ENCODE results near the gene OLFM1. TPM values are rescaled to one million over a fixed set of nuclear protein-coding genes. Genes with fewer than 3 reads are reported as not detected.
"Not testable (repeated sequence)": the region's sequence is repeated elsewhere in the genome, so short reads cannot be mapped to it uniquely, and the experiment has no call there.

Gene OLFM1
- total RNA-seq, 2 donors from 2014 or later = not detected

GRCh38 chr9:135160862-135161261 is 73.4 kb downstream of the OLFM1 start:
- H3K9me3 ChIP-seq (ENCODE audit: control insufficient read depth, low read length, poor library complexity, severe bottlenecking) = no peaks in the 10 kb centered on the region
- no peak overlapping the region for H3K4me3 Mint-ChIP-seq
- no peak overlapping the region for H3K27ac Mint-ChIP-seq
- DNase-seq (no peak), ATAC-seq (no peak)
- H3K27me3 Mint-ChIP-seq = peaks cover 40% of the 10 kb centered on the region
- no peaks in the 10 kb centered on the region for H3K36me3 Mint-ChIP-seq (ENCODE audit: low read depth)
- H3K4me1 Mint-ChIP-seq = no peaks in the 10 kb centered on the region

GRCh38 chr9:135162599-135162998 is 75.1 kb downstream of the OLFM1 start:
- H3K4me3 Mint-ChIP-seq; ATAC-seq; H3K36me3 Mint-ChIP-seq (ENCODE audit: low read depth): not testable (repeated sequence)

GRCh38 chr9:135163023-135163780 is 75.7 kb downstream of the OLFM1 start:
- no peaks in the 10 kb centered on the region for H3K36me3 Mint-ChIP-seq (ENCODE audit: low read depth)
- H3K4me3 Mint-ChIP-seq = no peak overlapping the region
- H3K27ac Mint-ChIP-seq = no peak overlapping the region
- H3K27me3 Mint-ChIP-seq = peaks cover 44% of the 10 kb centered on the region
- H3K9me3 ChIP-seq (ENCODE audit: control insufficient read depth, low read length, poor library complexity, severe bottlenecking) = no peaks in the 10 kb centered on the region
- H3K4me1 Mint-ChIP-seq = no peaks in the 10 kb centered on the region
- DNase-seq (no peak), ATAC-seq (no peak)

More at GRCh38 chr9:135162599-135162998, 75.1 kb downstream of the OLFM1 start:
- peaks cover 46% of the 10 kb centered on the region for H3K27me3 Mint-ChIP-seq
- H3K9me3 ChIP-seq (ENCODE audit: control insufficient read depth, low read length, poor library complexity, severe bottlenecking); H3K4me1 Mint-ChIP-seq; DNase-seq; H3K27ac Mint-ChIP-seq: not testable (repeated sequence)

- no peak for ATAC-seq
- Mint-ChIP-seq H3K36me3 (ENCODE audit: low read depth) (no peaks in the 10 kb centered on the region), H3K4me3 (no peak overlapping the region), H3K27ac (no peak overlapping the region), H3K4me1 (no peaks in the 10 kb centered on the region), H3K27me3 (peaks cover 47% of the 10 kb centered on the region)
- no peak for DNase-seq
- no peaks in the 10 kb centered on the region for H3K9me3 ChIP-seq (ENCODE audit: control insufficient read depth, low read length, poor library complexity, severe bottlenecking)
Measured at GRCh38 chr9:135164036-135164435, 76.6 kb downstream of the OLFM1 start.

- H3K9me3 ChIP-seq (ENCODE audit: control insufficient read depth, low read length, poor library complexity, severe bottlenecking) = no peaks in the 10 kb centered on the region
- no peak for ATAC-seq
- DNase-seq = no peak
- H3K27me3 Mint-ChIP-seq = peaks cover 38% of the 10 kb centered on the region
- no peaks in the 10 kb centered on the region for H3K36me3 Mint-ChIP-seq (ENCODE audit: low read depth)
- H3K4me3 Mint-ChIP-seq = no peak overlapping the region
- no peak overlapping the region for H3K27ac Mint-ChIP-seq
- H3K4me1 Mint-ChIP-seq = no peaks in the 10 kb centered on the region
Measured at GRCh38 chr9:135165003-135165711, 77.7 kb downstream of the OLFM1 start.

- no peaks in the 10 kb centered on the region for H3K9me3 ChIP-seq (ENCODE audit: control insufficient read depth, low read length, poor library complexity, severe bottlenecking)
- DNase-seq = no peak
- Mint-ChIP-seq H3K36me3 (ENCODE audit: low read depth) (no peaks in the 10 kb centered on the region), H3K4me1 (no peaks in the 10 kb centered on the region), H3K27me3 (peaks cover 30% of the 10 kb centered on the region), H3K27ac (no peak overlapping the region), H3K4me3 (no peak overlapping the region)
- no peak for ATAC-seq
Measured at GRCh38 chr9:135165756-135166519, 78.5 kb downstream of the OLFM1 start.

- H3K9me3 ChIP-seq (ENCODE audit: control insufficient read depth, low read length, poor library complexity, severe bottlenecking) = no peaks in the 10 kb centered on the region
- Mint-ChIP-seq H3K4me3 (no peak overlapping the region), H3K4me1 (no peaks in the 10 kb centered on the region), H3K27ac (no peak overlapping the region), H3K36me3 (ENCODE audit: low read depth) (no peaks in the 10 kb centered on the region), H3K27me3 (peaks cover 28% of the 10 kb centered on the region)
- DNase-seq = no peak
- no peak for ATAC-seq
Measured at GRCh38 chr9:135166565-135166964, 79.1 kb downstream of the OLFM1 start.

- ATAC-seq (no peak), DNase-seq (no peak)
- H3K36me3 Mint-ChIP-seq (ENCODE audit: low read depth) = no peaks in the 10 kb centered on the region
- peaks cover 23% of the 10 kb centered on the region for H3K27me3 Mint-ChIP-seq
- H3K4me3 Mint-ChIP-seq = no peak overlapping the region
- no peaks in the 10 kb centered on the region for H3K4me1 Mint-ChIP-seq
- H3K9me3 ChIP-seq (ENCODE audit: control insufficient read depth, low read length, poor library complexity, severe bottlenecking) = no peaks in the 10 kb centered on the region
- no peak overlapping the region for H3K27ac Mint-ChIP-seq
Measured at GRCh38 chr9:135167356-135167755, 79.9 kb downstream of the OLFM1 start.

- Mint-ChIP-seq H3K27me3 (peaks cover 23% of the 10 kb centered on the region), H3K36me3 (ENCODE audit: low read depth) (no peaks in the 10 kb centered on the region), H3K4me1 (no peaks in the 10 kb centered on the region), H3K4me3 (peak overlapping the region; percentile 41), H3K27ac (no peak overlapping the region)
- H3K9me3 ChIP-seq (ENCODE audit: control insufficient read depth, low read length, poor library complexity, severe bottlenecking) = no peaks in the 10 kb centered on the region
- no peak for DNase-seq
- ATAC-seq = no peak
Measured at GRCh38 chr9:135167849-135168655, 80.6 kb downstream of the OLFM1 start.

GRCh38 chr9:135169709-135170226 is 82.3 kb downstream of the OLFM1 start:
- Mint-ChIP-seq H3K36me3 (ENCODE audit: low read depth) (no peaks in the 10 kb centered on the region), H3K4me3 (no peak overlapping the region), H3K27ac (no peak overlapping the region), H3K27me3 (peaks cover 23% of the 10 kb centered on the region), H3K4me1 (no peaks in the 10 kb centered on the region)
- H3K9me3 ChIP-seq (ENCODE audit: control insufficient read depth, low read length, poor library complexity, severe bottlenecking) = no peaks in the 10 kb centered on the region
- ATAC-seq (no peak), DNase-seq (no peak)

GRCh38 chr9:135170535-135170934 is 83.1 kb downstream of the OLFM1 start:
- ATAC-seq (no peak), DNase-seq (no peak)
- no peaks in the 10 kb centered on the region for H3K4me1 Mint-ChIP-seq
- no peaks in the 10 kb centered on the region for H3K9me3 ChIP-seq (ENCODE audit: control insufficient read depth, low read length, poor library complexity, severe bottlenecking)
- no peaks in the 10 kb centered on the region for H3K36me3 Mint-ChIP-seq (ENCODE audit: low read depth)
- no peak overlapping the region for H3K27ac Mint-ChIP-seq
- H3K4me3 Mint-ChIP-seq = no peak overlapping the region
- peaks cover 23% of the 10 kb centered on the region for H3K27me3 Mint-ChIP-seq

Data from T-helper 17 cell (primary cell).